ENCODE data around the gene AGBL4.
A peak's percentile ranks its signal among the peaks of the same experiment; 100 is the strongest.

AGBL4 gene

GRCh38 chr1:48676376-48676775 lies 1347.4 kb downstream of the AGBL4 start:
- DNase-seq = no peak

DNA sequence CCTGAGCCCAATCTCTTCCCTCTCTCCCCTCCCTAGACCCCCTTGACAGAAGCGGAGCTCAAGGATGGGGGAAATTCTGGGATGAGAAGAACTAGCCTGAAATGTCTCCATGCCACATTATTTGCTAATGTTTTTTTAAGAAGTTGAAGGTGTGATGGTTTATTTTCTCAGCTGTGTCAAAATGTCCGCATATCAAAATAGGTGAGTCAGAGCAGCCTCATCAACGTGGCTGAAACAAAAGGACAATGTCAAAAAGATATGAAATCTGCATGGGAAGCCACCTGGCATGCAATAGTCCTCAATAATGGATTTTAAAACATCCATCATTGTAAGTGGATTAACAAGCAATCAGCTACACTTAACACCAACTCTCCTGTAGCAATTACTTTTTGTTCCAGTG lies 1348.5 kb downstream of the AGBL4 start:
- no peak for DNase-seq

- peak; percentile 36 for DNase-seq
These were observed 1349.1 kb downstream of the AGBL4 start for GRCh38 chr1:48674641-48675040.

DNA sequence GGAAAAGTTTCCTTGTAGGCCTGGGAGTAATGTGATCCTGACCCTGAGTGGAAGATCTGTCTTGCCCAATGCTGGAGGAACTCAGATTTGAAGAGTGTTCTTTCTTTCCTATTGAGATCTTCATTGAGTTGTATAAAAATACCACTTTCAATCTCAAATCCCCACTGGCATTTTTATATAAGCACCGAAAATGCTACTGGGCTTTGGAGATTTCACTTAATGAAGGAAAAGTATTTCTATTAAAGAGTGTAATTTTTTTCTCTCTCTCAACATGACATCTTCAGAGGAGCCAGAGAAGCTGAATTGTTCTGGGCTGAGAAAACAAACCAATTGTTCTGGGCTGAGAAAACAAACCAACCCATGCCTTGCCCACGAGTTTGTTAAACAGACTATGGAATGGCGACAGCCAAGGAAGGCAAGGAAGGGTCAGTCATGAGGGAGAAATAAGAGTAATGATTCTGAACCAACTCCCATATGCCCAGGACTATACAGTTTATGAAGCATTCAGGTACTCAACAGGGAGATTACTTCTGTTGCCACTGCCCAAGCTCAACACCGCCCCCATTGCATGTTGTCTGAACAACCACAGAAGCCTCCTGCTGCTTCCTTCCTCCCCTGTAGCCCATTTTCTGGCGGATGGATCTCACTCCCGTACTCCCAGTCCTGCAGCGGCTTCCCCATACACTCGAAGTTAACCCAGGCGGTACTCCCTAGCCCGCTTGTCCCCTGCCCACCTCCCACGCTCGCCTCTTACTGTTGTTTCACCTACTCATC lies 1350.2 kb downstream of the AGBL4 start:
- no peak for DNase-seq

GRCh38 chr1:48671578-48671977 lies 1352.2 kb downstream of the AGBL4 start:
- no peak for DNase-seq

DNA sequence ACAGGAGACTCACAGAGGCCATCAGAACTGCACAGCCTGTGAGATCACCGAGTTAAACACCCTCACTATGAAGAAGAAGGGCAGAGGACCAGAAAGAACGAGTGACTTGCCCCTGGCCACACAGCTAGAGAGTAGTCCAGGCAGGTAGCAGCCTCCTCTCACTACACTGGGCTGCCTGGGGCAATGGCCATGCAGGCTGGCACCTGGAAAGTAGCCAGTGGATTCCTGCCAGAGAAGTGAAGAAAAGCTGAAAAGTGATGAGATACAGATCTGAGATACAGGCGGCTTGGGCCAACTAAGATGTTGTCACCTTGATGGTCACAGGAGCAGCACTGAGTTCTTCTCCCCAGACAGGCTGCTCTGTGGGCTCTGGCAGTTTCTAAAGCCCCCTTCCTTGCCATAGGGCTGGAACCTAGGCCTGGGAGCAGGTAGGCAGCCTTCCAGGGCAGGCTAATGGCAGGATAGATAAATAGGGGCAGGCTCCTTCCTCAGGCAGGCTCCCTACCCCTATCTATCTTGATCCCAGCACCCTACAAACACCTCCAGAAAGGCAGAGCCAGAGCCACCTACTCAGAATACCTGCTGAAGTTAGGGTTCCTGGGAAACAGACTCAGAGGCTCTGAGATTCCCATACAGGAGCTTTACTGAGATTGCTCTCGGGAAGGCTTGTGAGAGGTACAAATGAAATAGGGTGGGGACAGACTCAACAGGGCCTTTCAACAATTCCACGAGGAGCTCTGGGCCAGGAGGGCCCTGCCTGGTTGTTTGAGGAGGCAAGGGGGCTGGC lies 1353.3 kb downstream of the AGBL4 start:
- no peak for DNase-seq

DNA sequence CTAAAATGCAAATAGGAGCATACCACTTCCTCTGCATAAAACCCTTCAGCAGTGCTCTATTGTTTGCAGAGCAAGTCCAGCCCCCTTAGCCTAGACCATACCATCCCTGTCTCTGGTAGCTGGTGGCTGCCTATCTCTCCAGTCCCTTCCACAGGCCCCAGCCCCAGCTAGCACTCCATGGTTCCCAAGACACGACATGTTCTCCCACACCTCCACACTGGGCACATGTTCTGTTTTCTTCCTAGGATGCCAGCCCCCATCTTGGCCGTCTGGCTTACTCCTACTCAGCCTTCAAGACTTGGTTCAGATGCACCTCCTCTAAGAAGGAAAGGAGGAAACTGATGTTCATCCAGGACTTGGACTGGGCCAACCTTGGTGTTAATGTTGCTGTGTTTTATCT lies 1355.4 kb downstream of the AGBL4 start:
- no peak for DNase-seq

DNA sequence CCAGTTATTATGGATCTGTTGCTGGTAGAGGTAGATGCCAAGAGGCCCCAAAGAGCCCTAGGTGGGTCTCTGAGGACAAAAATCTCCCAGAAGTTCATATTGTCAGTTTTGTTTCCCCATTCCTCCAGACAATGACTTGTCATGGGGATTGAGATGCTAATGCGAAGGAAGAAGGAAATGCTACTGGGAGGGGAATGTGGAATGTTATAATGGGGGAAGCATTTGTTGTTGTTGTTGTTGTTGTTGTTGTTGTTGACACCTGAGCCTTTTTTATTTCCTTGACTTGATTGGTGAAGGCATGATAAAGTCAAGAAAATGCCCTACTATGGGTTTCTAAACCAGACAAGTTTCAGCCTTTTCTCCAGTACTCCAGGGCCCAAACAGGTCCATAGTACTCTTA lies 1356.0 kb downstream of the AGBL4 start:
- DNase-seq = no peak

GRCh38 chr1:48665708-48666407 lies 1357.9 kb downstream of the AGBL4 start:
- no peak for DNase-seq

DNA sequence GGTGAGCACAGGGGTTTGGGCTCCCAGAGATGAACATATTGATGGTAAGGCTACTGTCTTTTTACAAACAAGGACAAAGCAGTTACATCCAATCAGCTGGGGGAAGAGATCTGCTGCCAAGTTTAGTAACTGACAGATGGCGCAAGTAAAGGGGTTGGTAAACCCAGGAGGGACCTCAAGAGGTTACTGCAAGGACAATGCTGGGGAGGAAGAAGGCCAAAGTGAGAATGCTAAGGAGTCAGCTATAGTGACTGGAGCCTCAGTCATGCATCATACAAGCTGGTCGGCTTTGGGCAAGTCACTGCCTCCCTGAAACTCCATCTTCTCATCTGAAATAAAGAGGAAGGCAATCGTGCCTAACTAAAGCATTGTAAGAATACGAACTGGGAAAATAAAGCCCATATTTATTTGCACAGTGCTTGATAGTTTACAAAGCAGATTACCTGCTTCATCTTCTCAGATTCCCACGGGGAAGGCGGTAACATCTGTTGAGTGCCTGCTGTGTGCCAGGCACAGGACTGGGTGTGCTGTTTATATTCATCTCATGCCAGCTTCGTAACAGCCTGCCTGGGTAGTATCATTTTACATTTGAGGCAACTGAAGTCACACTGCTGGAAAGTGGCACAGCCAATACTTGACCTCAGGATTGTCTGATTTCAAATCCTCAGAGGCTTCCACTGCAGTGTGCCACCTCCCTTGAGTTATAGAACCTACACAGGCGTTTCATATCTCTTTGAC lies 1361.9 kb downstream of the AGBL4 start:
- DNase-seq = peak; percentile 29

DNA sequence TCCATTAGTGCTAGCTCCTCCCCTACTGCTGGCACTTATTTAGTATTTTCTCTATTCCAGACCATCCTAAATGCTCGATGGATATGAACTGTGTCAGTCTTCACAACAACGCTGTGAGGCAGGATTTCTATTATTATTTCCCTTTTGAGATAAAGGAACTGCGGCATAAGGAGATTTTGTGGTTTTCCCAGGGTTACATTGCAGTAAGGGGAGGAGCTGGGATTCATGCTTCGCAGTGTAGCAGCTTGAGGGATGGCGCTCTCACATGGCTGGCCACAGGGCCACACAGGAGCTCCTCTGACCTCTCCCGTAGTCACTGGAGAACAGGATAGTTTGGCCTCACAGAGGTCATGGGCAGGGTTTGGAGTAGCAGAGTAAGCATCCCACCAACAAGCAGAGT lies 1364.0 kb downstream of the AGBL4 start:
- peak; percentile 16 for DNase-seq

- no peak for DNase-seq
These were observed 1366.3 kb downstream of the AGBL4 start for GRCh38 chr1:48657413-48657812.

GRCh38 chr1:48654606-48655210 lies 1369.0 kb downstream of the AGBL4 start:
- no peak for DNase-seq

GRCh38 chr1:48652334-48652733 lies 1371.4 kb downstream of the AGBL4 start:
- no peak for DNase-seq

GRCh38 chr1:48649880-48650279 lies 1373.9 kb downstream of the AGBL4 start:
- no peak for DNase-seq

DNA sequence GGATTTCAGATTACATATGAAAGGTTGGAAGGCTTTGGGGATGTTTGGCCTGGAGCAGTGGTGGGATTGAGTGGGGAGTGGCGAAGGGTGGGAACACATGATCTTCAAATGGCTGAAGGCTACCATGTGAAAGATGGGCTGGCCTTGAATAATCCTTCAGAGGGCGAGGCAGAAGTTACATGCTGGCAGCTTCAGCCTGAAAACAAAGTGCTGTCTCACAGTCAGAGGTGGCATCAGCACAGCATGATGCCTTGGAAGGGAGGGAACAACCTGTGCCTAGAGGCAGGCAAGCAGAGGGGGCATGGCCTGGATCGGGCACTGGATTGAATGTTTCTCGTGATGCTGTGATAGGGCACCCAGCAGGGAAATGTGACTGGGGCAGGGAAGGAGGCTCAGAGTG lies 1377.9 kb downstream of the AGBL4 start:
- no peak for DNase-seq

- DNase-seq = no peak
These were observed 1378.7 kb downstream of the AGBL4 start for GRCh38 chr1:48644905-48645605.

DNA sequence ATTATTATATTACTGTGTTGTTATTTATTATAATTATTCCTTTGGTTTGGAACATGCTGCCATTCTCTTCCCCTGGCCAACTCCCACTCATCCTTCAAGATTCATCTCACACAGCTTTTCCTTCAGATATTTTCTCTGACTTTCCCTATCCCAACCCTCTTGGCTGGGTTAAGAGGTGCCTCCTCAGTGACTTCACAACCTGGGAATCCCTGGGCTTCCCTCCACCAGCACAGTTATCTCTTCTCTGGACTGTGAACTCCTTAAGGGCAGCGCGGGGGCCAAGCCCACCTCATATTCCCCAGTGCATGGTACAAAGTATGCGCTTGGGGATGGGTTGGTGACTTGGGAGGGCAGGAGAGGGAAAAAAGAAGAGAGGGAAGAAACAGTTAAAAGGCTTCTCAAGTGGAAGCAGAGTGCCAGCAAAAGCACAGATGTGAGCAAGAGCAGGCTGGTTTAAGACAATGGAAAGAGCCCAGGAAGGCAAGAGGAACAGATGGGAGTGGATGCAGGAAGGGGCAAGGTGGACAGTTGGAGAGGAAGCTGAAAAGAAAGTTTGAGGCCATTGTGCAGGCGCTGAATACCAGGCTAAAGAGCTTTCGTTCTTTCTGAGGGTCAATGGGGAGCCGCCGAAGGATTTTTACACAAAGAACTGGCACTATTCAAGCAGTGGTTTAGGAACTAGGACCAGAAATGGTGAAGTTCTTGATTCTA lies 1379.4 kb downstream of the AGBL4 start:
- DNase-seq = no peak

DNA sequence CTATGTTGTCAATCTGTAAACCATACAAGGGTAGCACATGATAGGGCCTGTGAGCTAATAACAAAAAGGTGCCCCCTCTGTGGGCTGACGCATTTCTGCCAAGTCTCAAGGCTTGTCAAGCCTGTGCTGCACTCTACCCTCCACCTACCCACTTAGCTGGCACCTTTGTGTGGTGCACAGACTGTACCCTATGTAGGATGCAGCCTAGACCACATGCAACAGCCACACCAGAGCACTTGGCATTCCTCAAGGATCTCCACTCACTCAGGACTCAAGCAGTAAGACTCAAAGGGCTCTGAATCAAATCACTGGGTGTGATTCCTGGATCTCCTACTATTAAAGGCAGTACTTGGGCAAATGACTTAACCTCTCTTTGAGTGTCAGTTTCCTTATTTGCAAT lies 1380.6 kb downstream of the AGBL4 start:
- no peak for DNase-seq

- DNase-seq = no peak
These were observed 1382.8 kb downstream of the AGBL4 start for GRCh38 chr1:48640836-48641492.

- DNase-seq = no peak
These were observed 1393.9 kb downstream of the AGBL4 start for GRCh38 chr1:48629867-48630266.
